HG03342 (cell line): ENCODE measurements around the gene GSTT2.

ENCODE experiments used
- ATAC-seq: cut with Tn5 transposase; IDR thresholded peaks from one replicate; pipeline ENCODE4 v1.9.1; 2021; ENCODE audit warnings: mild to moderate bottlenecking, moderate library complexity; ENCODE audit not compliant: unreplicated experiment

GSTT2 gene

GRCh38 chr22:24008381-24009226 lies 28.7 kb downstream of the GSTT2 start:
- no peak for ATAC-seq

GRCh38 chr22:24009227-24010017 lies 29.5 kb downstream of the GSTT2 start:
- no peak for ATAC-seq

GRCh38 chr22:24010018-24010391 lies 30.1 kb downstream of the GSTT2 start:
- ATAC-seq = no peak

GRCh38 chr22:24011735-24012068 lies 31.8 kb downstream of the GSTT2 start:
- no peak for ATAC-seq

GRCh38 chr22:24016156-24016555 lies 36.2 kb downstream of the GSTT2 start:
- no peak for ATAC-seq

- ATAC-seq = no peak
Measured at GRCh38 chr22:24021304-24021703, 41.4 kb downstream of the GSTT2 start.

GRCh38 chr22:24023204-24023789 lies 43.4 kb downstream of the GSTT2 start:
- ATAC-seq = no peak

GRCh38 chr22:24024354-24024753 lies 44.4 kb downstream of the GSTT2 start:
- no peak for ATAC-seq

- ATAC-seq = no peak
Measured at GRCh38 chr22:24025475-24025874, 45.5 kb downstream of the GSTT2 start.

GRCh38 chr22:24026056-24026455 lies 46.1 kb downstream of the GSTT2 start:
- no peak for ATAC-seq

GRCh38 chr22:24026733-24027132 lies 46.8 kb downstream of the GSTT2 start:
- ATAC-seq = no peak

- ATAC-seq = no peak
Measured at GRCh38 chr22:24027389-24027975, 47.5 kb downstream of the GSTT2 start.

GRCh38 chr22:24027991-24028390 lies 48.1 kb downstream of the GSTT2 start:
- no peak for ATAC-seq

GRCh38 chr22:24028533-24028932 lies 48.6 kb downstream of the GSTT2 start:
- no peak for ATAC-seq

- ATAC-seq = no peak
Measured at GRCh38 chr22:24029304-24029703, 49.4 kb downstream of the GSTT2 start.

GRCh38 chr22:24030186-24030702 lies 50.3 kb downstream of the GSTT2 start:
- no peak for ATAC-seq
